Uterus (tissue), 2 donors: ENCODE data around the gene ASB6.

ENCODE experiments used
- POLR2A ChIP-seq, 2 donors: fragments of 450-650 bp; IDR thresholded peaks; one replicate each; pipeline ENCODE4 v1.6.1; 2016; ENCODE audit warnings: antibody characterized with exemption in 2 of 2, mild to moderate bottlenecking in 1 of 2, moderate library complexity in 1 of 2
- TF ChIP-seq, protein P1 (sequence below), 4 experiments: fragments of 200-600 bp in 2 of 4; fragments of 450-650 bp in 2 of 4; sonication (generic) in 2 of 4; IDR thresholded peaks; one replicate each; pipeline ENCODE4 v1.5.1; 2016 to 2019; ENCODE audit warnings: antibody characterized with exemption in 4 of 4, mild to moderate bottlenecking in 2 of 4, moderate library complexity in 1 of 4

- TF ChIP-seq, protein P1, sequence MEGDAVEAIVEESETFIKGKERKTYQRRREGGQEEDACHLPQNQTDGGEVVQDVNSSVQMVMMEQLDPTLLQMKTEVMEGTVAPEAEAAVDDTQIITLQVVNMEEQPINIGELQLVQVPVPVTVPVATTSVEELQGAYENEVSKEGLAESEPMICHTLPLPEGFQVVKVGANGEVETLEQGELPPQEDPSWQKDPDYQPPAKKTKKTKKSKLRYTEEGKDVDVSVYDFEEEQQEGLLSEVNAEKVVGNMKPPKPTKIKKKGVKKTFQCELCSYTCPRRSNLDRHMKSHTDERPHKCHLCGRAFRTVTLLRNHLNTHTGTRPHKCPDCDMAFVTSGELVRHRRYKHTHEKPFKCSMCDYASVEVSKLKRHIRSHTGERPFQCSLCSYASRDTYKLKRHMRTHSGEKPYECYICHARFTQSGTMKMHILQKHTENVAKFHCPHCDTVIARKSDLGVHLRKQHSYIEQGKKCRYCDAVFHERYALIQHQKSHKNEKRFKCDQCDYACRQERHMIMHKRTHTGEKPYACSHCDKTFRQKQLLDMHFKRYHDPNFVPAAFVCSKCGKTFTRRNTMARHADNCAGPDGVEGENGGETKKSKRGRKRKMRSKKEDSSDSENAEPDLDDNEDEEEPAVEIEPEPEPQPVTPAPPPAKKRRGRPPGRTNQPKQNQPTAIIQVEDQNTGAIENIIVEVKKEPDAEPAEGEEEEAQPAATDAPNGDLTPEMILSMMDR (IDR thresholded peaks at IDR 0.05), result no peak
- TF ChIP-seq POLR2A (IDR thresholded peaks at IDR 0.05), result no peak
Measured at GRCh38 chr9:129614932-129615331, 27.0 kb downstream of the ASB6 start.
